ENCODE data around the gene ACER2.
A peak's percentile ranks its signal among the peaks of the same experiment; 100 is the strongest.

ACER2 gene

DNA sequence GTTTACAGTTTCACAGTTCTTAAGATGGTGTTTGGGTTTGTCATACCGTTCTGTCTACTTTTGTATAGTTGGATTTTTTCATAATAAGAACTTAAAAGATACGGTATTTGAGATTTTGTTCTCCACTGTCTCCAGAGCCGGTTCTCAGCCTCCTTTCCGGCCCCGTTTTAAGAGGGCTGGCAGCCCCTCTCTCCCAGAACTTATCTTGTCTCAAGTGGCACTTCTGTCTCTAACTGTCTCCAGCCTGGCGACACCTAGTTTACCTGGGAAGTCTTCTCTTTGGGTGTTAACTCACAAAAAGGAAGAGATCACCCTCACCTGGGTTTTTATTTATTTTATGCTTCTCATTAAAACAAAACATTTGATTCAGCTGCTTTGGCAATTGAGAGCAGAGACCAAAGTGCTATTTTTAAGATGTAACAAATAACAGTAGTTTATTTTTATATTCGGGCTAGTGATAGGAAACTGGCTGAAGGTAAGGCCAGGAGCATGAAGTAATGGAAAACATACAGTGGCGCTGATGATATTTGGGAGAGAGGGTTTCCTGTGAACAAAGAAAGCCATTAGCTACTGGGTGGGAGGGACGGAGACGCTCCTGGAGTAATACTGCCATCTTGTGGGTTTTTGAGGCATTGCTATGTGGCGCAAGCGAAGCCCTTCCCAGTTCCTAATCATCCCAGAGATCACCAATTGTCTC is 48.3 kb downstream of the ACER2 start (continued):
- TF ChIP-seq SETDB1 (IDR thresholded peaks at IDR 0.05; ENCODE audit: insufficient read length, low read length) (no peak), ZNF549 (tag by site-specific recombination; IDR thresholded peaks at IDR 0.05) (no peak), ZNF624 (tag by site-specific recombination; IDR thresholded peaks at IDR 0.05) (no peak), ZNF830 (tag by site-specific recombination; IDR thresholded peaks at IDR 0.05; ENCODE audit: low read depth) (no peak), OVOL3 (tag by site-specific recombination; IDR thresholded peaks at IDR 0.05) (no peak), ZFP69B (tag by site-specific recombination; IDR thresholded peaks at IDR 0.05) (no peak), ZNF266 (tag by site-specific recombination; IDR thresholded peaks at IDR 0.05; ENCODE audit: low read depth) (no peak), ZNF23 (tag by site-specific recombination; IDR thresholded peaks at IDR 0.05; ENCODE audit: borderline replicate concordance) (no peak), ZNF660 (tag by site-specific recombination; IDR thresholded peaks at IDR 0.05) (0 out of 2 replicates have a peak, but pooled peaks have one; percentile 31), KLF9 (tag by site-specific recombination; IDR thresholded peaks at IDR 0.05; ENCODE audit: low read depth) (0 out of 2 replicates have a peak, but pooled peaks have one; percentile 18), ZNF610 (tag by site-specific recombination; IDR thresholded peaks at IDR 0.05; ENCODE audit: borderline replicate concordance) (no peak), MZF1 (tag by site-specific recombination; IDR thresholded peaks at IDR 0.05; ENCODE audit: borderline replicate concordance) (no peak), OSR2 (tag by site-specific recombination; IDR thresholded peaks at IDR 0.05) (peak; percentile 74), ZNF404 (tag by site-specific recombination; IDR thresholded peaks at IDR 0.05) (no peak), BCL11B (tag by site-specific recombination; IDR thresholded peaks at IDR 0.05; ENCODE audit: low read depth) (no peak), ZNF514 (tag by site-specific recombination; IDR thresholded peaks at IDR 0.05) (no peak), TRIM28 (IDR thresholded peaks at IDR 0.05; ENCODE audit: borderline replicate concordance, low read length) (peak; percentile 17; the same call in 1 of the 2 replicates), GLI4 (tag by site-specific recombination; IDR thresholded peaks at IDR 0.05) (no peak), ZNF24 (tag by site-specific recombination; IDR thresholded peaks at IDR 0.05) (no peak), ZNF157 (tag by site-specific recombination; IDR thresholded peaks at IDR 0.05) (no peak), ZNF19 (tag by site-specific recombination; IDR thresholded peaks at IDR 0.05; ENCODE audit: low read depth) (no peak), ZNF48 (tag by site-specific recombination; IDR thresholded peaks at IDR 0.05) (no peak), ZNF394 (tag by site-specific recombination; IDR thresholded peaks at IDR 0.05; ENCODE audit: borderline replicate concordance) (no peak), ZNF433 (tag by site-specific recombination; IDR thresholded peaks at IDR 0.05; ENCODE audit: low read depth) (no peak), PRDM1 (tag by site-specific recombination; IDR thresholded peaks at IDR 0.05) (peak; percentile 41; the same call in 1 of the 2 replicates), ZNF37A (tag by site-specific recombination; IDR thresholded peaks at IDR 0.05) (no peak), KLF7 (tag by site-specific recombination; IDR thresholded peaks at IDR 0.05; ENCODE audit: borderline replicate concordance) (no peak), ZNF596 (tag by site-specific recombination; IDR thresholded peaks at IDR 0.05) (no peak), ZXDB (tag by site-specific recombination; IDR thresholded peaks at IDR 0.05) (no peak), ZNF629 (tag by site-specific recombination; IDR thresholded peaks at IDR 0.05) (peak; percentile 18; the same call in 1 of the 2 replicates), ZNF785 (tag by site-specific recombination; IDR thresholded peaks at IDR 0.05) (no peak), GLIS2 (tag by site-specific recombination; IDR thresholded peaks at IDR 0.05) (no peak), GLIS1 (tag by site-specific recombination; IDR thresholded peaks at IDR 0.05) (no peak)
- TF ChIP-seq, protein P1, sequence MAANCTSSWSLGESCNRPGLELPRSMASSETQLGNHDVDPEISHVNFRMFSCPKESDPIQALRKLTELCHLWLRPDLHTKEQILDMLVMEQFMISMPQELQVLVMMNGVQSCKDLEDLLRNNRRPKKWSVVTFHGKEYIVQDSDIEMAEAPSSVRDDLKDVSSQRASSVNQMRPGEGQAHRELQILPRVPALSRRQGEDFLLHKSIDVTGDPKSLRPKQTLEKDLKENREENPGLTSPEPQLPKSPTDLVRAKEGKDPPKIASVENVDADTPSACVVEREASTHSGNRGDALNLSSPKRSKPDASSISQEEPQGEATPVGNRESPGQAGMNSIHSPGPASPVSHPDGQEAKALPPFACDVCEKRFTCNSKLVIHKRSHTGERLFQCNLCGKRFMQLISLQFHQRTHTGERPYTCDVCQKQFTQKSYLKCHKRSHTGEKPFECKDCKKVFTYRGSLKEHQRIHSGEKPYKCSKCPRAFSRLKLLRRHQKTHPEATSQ (tag by site-specific recombination; IDR thresholded peaks at IDR 0.05) = no peak
- TF ChIP-seq, protein P2, sequence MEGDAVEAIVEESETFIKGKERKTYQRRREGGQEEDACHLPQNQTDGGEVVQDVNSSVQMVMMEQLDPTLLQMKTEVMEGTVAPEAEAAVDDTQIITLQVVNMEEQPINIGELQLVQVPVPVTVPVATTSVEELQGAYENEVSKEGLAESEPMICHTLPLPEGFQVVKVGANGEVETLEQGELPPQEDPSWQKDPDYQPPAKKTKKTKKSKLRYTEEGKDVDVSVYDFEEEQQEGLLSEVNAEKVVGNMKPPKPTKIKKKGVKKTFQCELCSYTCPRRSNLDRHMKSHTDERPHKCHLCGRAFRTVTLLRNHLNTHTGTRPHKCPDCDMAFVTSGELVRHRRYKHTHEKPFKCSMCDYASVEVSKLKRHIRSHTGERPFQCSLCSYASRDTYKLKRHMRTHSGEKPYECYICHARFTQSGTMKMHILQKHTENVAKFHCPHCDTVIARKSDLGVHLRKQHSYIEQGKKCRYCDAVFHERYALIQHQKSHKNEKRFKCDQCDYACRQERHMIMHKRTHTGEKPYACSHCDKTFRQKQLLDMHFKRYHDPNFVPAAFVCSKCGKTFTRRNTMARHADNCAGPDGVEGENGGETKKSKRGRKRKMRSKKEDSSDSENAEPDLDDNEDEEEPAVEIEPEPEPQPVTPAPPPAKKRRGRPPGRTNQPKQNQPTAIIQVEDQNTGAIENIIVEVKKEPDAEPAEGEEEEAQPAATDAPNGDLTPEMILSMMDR (tag by site-specific recombination; IDR thresholded peaks at IDR 0.05) = peak; percentile 77
- TF ChIP-seq, protein P3, sequence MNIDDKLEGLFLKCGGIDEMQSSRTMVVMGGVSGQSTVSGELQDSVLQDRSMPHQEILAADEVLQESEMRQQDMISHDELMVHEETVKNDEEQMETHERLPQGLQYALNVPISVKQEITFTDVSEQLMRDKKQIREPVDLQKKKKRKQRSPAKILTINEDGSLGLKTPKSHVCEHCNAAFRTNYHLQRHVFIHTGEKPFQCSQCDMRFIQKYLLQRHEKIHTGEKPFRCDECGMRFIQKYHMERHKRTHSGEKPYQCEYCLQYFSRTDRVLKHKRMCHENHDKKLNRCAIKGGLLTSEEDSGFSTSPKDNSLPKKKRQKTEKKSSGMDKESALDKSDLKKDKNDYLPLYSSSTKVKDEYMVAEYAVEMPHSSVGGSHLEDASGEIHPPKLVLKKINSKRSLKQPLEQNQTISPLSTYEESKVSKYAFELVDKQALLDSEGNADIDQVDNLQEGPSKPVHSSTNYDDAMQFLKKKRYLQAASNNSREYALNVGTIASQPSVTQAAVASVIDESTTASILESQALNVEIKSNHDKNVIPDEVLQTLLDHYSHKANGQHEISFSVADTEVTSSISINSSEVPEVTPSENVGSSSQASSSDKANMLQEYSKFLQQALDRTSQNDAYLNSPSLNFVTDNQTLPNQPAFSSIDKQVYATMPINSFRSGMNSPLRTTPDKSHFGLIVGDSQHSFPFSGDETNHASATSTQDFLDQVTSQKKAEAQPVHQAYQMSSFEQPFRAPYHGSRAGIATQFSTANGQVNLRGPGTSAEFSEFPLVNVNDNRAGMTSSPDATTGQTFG (tag by site-specific recombination; IDR thresholded peaks at IDR 0.05; ENCODE audit: borderline replicate concordance) = no peak
- TF ChIP-seq, protein P4, sequence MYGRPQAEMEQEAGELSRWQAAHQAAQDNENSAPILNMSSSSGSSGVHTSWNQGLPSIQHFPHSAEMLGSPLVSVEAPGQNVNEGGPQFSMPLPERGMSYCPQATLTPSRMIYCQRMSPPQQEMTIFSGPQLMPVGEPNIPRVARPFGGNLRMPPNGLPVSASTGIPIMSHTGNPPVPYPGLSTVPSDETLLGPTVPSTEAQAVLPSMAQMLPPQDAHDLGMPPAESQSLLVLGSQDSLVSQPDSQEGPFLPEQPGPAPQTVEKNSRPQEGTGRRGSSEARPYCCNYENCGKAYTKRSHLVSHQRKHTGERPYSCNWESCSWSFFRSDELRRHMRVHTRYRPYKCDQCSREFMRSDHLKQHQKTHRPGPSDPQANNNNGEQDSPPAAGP (tag by site-specific recombination; IDR thresholded peaks at IDR 0.05) = no peak

All from HEK293 (cell line).